GM12873 (cell line): ENCODE data around the gene FAM193A.
A peak's percentile ranks its signal among the peaks of the same experiment; 100 is the strongest.

ENCODE experiments used
- TF ChIP-seq, protein P1 (sequence below): IDR thresholded peaks from 2 replicates; pipeline ENCODE4 v1.5.1; 2012; ENCODE audit warnings: low read depth, mild to moderate bottlenecking, moderate library complexity, low read length, control low read depth; ENCODE audit not compliant: insufficient read depth; ENCODE audit errors: missing control alignments

The FAM193A gene

DNA sequence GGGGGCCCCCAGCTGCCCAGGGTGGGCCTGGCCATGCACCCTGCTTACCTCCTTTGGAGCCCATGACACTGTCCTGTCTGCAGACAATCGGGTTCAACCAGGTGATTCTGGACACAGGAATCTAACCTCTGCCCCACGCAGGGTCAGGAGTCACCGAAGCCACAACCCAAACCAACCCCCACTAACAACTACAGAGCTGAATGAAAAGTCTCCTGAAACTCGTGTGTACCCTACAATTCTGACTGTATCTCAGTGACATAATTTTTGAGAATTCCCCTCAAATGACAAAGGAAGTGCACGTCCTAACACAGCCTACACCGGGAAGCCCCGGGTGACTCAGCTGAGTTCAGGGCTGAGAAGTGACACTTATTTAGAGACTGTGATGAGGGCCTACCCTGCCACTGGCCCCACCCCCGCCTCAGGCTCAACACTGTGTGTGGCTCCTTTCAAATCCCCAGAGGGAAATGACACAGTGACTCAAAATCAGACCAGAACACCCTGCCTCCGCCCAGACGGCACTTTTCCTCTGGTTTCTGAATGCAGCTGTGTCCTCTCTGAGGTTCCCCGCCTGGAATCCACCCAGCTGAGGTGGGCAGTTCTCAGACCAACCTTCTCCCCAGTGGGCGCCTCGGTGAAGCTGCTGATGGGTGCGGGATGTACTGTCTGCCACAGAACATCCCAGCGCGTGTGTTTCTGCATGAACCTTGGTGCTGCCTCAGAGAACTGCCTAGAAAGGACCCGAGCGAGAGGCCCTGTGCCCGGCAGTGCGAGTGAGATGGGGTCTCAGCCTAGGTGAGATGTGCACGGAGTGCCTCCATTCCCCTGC lies 209.7 kb downstream of the FAM193A start:
- TF ChIP-seq, protein P1, sequence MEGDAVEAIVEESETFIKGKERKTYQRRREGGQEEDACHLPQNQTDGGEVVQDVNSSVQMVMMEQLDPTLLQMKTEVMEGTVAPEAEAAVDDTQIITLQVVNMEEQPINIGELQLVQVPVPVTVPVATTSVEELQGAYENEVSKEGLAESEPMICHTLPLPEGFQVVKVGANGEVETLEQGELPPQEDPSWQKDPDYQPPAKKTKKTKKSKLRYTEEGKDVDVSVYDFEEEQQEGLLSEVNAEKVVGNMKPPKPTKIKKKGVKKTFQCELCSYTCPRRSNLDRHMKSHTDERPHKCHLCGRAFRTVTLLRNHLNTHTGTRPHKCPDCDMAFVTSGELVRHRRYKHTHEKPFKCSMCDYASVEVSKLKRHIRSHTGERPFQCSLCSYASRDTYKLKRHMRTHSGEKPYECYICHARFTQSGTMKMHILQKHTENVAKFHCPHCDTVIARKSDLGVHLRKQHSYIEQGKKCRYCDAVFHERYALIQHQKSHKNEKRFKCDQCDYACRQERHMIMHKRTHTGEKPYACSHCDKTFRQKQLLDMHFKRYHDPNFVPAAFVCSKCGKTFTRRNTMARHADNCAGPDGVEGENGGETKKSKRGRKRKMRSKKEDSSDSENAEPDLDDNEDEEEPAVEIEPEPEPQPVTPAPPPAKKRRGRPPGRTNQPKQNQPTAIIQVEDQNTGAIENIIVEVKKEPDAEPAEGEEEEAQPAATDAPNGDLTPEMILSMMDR, result no peak

DNA sequence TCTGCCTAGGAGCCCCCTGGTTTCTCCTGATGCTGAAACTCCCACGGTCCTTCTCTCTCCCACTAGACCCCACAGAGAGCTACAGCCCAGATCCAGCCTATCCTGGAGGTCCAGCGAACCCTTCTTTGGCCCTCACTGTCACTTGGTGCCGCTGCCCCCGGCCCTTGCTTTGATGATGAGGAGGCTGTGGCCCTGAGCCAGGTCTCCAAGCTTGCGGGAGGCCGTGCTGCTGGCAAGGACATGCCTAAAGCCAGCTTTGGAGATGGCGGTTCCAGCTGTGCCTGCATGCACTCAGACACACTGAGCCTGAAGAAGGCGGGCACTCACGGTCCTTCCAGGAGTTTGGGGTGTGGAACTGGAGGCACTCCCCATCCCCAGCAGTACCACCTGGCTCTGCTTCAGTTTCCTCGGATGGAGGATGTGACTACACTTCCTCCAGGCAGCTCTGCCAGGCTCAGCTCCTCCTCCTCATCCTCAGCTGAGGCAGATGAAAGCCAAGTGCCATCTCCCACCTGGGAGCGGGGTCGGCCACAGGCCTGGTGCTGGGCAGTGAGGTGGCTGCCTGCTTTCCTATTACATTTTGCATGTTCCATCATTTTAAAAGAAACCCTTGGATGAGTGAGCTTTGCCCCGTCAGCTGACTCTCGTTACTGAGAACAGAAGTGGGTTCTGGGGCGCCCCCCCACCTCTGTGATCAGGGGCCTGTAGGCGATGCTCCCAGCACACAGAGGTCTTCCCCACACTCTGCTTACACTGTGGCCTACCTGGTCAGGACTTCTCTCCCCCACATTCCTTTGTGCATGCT lies 210.6 kb downstream of the FAM193A start:
- TF ChIP-seq, protein P1, result no peak

DNA sequence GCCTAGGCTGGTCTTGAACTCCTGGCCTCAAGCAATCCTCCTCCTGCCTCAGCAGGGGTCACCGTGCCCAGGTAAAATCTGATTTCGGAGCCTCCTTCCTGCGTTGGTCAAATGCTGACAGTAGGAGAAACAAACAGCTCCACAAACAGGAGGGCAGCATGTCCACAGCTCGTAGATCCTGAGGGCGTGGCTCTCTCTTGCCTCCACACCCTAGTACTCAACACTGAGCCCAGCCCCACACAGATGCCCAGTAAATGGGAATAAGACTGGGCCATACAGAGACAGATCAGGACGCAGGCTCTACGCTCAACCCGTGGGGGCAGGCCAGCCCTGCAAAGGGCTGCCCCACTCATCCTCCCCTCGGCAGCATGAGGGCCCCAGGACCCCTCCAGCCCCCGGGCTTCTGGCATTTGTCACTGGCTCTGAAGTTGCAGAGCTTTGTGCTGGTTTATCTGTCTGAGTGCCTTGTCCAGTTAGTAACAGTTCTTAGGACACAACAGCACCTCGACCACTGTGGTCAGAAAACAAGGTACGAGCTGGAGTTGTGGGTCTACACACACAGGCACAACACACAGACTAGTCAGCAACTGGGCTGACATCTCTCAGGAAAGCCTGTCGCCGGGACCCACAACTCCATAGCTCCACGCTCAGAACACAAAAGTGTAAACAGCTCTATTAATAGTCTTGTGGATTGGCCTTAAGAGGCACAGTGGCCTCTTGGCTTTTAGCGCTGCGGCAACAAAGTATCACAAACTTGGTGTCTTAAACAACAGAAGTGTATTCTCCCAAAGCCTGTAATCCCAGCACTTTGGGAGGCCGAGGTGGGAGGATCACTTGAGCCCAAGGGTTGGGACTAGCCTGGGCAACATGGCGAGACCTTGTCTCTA lies 214.5 kb downstream of the FAM193A start:
- TF ChIP-seq, protein P1, result no peak

DNA sequence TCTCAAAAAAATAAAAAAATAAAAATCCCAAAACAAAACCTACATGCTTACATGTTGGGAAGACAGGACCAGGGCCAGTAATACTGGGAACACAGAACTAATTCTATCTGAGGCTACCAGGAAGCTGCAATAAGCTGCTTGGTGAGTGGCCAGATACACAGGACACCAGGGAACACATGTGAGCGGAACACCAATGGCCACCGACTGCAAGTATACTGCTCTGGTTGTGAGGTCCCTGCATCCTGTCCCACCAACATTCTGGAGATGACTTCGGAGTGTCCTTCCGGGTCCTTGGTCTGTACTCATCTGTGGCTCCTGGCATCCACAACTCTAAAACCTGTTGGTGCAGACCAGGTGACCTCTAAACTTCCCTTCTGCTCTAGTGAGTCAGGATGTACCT lies 217.0 kb downstream of the FAM193A start:
- TF ChIP-seq, protein P1, result no peak

DNA sequence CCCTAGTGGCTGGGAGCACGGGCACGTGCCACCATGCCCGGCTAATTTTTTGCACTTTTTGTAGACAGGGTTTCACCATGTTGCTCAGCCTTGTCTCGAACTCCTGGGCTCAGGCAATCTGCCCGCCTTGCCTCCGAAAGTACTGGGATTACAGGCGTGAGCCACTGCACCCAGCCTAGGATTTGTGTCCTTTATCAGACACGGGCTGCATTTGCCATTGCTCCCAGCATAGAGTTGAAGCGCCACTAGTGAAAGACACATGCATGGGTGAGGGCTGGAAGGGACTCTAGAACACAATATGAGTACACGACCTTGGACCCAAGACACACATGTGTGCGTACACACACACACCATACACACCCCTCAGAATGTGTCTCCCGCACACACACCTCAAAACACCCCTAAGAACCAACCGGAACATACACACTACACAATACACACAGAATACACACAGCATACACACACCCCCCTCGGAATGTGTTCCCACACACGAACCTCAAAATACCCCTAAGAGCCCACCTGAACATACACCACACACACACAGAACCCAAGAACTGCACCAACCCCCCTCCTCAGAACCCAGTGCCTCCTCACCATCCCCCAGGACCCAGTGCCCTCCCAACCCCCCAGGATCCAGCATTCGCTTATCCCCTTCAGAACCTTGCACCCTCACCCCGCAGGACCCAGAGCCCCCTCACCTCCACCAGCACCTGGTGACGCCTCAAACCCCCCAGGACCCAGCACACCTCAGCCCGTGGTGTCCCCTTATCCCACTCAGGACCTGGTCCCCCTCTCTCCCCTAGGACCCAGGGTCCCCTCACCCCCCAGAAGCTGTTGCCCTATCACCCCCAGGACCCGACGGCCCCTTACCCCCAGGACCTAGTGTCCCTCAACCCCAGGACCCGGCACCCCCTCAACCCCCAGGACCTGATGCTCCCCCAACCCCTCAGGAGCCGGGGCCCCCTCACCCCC lies 218.7 kb downstream of the FAM193A start:
- TF ChIP-seq, protein P1, result no peak

DNA sequence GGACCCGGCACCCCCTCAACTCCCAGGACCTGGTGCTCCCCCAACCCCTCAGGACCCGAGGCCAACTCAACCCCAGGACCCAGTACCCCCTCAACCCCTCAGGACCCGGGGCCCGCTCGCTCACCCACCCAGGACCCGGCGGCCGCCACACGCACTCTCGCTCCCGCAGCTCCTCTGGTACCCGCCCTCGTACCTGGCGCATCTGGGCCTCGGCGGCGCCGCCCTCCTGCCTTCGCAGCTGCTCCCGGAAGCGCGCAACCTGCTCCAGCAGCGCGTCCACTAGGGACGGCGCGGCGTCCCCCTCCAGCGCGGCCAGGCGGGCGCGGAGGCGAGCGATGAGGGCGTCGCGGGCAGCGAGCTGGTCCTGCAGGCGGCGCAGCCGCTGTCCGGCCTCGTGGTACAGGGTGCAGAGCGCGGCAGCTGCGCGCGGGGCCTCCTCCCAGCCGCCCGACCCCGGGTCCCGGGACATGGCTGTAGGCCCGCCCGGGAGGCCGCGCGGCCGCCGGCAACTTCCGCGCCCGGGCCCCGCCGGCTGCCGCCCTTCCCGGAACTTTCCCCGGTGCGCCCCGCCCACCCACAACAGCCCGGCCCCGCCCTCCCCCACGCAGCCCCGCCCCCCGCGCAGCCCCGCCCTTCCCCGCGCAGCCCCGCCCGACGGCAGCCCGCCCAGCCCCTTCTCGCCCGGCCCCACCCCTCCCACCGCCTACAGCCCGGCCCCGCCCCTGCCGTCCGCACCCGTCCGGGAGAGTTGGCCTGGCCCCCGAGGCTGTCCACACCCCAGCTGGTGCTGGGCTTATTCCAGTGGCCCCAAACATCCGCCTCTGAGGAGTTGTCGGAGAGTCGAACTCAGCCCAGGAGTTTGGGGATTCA lies 219.6 kb downstream of the FAM193A start, which contains the start of gene TNIP2:
TNIP2 (minus strand) TSS at position 516 of the 870 bp plus-strand sequence; CDS start at position 469, 47 bp downstream.
- TF ChIP-seq, protein P1, result peak; percentile 27
